Epithelial cell of prostate (primary cell): ENCODE measurements around the gene C7.

Source experiments
- DNase-seq: peaks from one replicate; pipeline ENCODE4 v3.0.0-alpha.2; 2011; ENCODE audit warnings: low read depth, low spot score
- H3K27ac ChIP-seq: fragments of 450-650 bp; 2 replicates; pipeline ENCODE4 v1.5.1; 2017; ENCODE audit warnings: mild to moderate bottlenecking

Gene C7

DNA sequence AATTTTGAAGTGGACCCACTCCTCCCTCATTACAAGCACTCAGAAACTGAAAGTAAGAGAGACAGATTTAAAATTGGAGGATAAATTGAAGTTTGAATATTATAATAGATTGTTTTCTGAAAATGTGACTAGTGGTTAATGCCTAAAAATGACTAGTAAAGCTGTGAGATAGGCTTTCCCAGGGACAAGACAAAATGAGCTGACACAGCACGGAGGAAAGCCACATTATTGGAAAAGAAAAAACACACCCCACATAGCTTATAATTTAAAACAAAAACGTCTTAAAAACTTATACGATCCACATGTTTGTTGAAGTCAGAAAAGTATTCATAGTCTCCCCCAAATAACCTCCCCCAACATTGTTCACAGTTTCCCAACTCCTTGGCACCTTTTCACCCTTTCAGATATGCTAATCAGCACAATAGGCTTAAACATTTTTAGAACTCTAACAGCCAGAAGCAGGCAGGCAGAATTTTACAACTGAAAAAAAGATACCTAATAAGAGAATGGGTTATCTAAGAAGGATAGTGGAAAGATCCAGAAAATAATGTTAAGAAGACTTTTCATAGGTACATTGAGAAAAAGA, 6.1 kb downstream of the C7 start:
- no peak for DNase-seq
- H3K27ac ChIP-seq, result no peak overlapping the region

DNA sequence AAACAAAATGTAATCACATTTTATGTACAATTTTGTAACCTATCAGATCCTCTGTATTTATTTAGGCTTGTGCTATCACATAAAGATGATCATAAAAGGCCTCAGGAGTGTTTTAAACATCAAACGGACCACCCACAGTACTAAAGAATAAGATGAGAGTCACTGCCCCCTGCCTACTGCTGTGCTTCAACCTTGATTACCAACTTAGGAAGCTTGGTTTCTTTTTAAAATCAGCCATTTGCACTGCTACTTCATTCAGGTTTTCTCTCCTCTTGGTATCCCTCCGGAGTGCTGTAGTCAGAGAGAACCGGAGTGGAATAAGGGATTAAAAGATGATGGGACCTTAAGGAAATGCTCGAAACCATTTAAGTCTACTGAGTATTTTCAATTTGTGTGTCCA, 6.9 kb downstream of the C7 start:
- H3K27ac ChIP-seq, result no peak overlapping the region
- no peak for DNase-seq

DNA sequence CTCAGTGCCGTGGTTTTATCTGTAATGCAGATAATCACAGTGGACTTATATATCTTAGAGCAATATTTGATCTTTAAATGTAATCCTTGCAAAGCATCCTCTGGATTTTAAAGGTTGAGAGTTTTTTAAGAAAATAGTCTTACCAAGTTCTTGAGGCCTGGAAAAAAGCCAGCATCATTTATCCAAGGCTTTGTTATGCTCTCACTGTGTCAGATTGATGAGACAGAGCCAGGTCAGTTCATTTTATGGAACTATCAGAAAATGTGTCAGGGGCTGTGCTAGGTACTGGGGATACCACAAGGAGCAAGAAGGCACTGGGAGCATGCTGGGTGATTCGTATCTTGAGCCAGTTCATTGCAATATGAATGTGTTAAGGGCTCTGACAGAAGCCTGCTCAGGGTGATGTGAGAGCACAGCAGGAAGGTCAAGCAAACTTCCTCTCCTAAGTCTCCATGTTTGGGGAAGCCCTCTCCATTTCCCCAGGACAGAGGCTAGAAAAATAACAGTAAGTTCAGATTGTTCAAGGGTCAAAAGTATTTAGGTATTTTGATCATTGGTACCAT, 19.7 kb downstream of the C7 start:
- DNase-seq, result no peak

DNA sequence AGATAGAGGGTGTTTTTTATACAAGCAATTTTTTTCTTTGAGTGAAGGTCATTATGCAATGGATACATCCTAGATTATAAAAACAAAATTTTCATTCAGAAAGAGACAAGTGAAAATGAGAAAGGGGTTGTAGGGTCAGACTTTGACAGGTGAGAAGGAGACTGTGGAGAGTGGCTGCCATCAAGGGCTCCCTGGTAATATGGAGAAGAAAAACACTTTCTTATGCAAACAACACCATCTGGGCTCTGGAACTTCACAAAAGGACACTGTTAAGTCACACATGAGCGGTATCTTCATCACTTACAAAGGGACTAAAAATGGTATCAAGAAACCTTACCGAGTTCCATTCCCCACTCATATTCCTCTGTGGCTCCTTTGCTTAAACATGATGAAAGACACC, 23.5 kb downstream of the C7 start:
- H3K27ac ChIP-seq, result no peak overlapping the region
- DNase-seq, result no peak

More for the DNA sequence above, 19.7 kb downstream of the C7 start:
- no peak overlapping the region for H3K27ac ChIP-seq

GRCh38 chr5:40937075-40937474, 27.8 kb downstream of the C7 start:
- H3K27ac ChIP-seq, result no peak overlapping the region
- DNase-seq, result no peak

DNA sequence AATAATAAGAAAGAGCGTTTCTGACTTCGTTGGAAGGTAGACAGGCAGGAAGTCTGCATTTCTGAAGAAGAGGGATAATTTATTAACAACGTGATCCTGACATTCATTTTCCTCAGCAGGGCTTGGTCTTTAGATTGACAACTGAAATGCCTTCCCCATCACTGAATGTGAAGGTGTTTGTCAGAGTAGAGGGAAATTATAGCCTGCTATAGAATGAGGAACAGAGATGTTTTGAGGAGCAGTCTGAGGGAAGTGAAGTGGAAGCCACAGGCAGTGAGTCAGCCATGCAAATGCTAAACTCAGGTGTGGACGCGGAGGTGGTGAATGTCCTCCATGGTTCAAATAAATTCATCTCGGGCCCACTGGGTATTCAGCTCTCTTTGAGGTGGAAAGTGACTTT, 30.5 kb downstream of the C7 start:
- no peak for DNase-seq

DNA sequence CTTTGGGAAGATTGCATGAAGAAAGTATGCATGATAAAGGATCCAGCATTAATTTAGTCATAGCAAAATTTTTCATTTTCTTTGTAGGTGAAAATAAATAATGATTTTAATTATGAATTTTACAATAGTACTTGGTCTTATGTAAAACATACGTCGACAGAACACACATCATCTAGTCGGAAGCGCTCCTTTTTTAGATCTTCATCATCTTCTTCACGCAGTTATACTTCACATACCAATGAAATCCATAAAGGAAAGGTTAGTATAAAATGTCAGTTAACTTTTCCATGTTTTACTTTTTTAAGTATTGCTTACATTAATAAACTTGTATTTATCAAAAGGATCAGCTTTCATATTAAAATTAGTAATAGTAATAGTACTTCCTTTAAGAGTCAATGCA, 35.8 kb downstream of the C7 start:
- DNase-seq, result no peak
- H3K27ac ChIP-seq, result no peak overlapping the region

More for the DNA sequence above, 30.5 kb downstream of the C7 start:
- H3K27ac ChIP-seq, result no peak overlapping the region

DNA sequence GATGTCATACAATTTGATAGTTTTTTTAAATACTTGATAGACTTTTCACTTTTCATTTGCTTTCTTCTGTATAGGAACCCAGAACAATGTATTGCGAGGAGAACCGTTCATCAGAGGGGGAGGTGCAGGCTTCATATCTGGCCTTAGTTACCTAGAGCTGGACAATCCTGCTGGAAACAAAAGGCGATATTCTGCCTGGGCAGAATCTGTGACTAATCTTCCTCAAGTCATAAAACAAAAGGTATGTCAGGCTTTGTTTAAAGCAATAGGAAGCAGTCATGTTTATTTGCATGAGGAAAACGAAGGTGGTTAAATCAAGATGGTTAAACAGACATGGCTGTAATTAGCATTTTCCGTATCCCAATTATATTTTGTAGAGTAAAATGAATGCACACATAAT, 46.0 kb downstream of the C7 start:
- no peak overlapping the region for H3K27ac ChIP-seq
- DNase-seq, result peak; percentile 10

DNA sequence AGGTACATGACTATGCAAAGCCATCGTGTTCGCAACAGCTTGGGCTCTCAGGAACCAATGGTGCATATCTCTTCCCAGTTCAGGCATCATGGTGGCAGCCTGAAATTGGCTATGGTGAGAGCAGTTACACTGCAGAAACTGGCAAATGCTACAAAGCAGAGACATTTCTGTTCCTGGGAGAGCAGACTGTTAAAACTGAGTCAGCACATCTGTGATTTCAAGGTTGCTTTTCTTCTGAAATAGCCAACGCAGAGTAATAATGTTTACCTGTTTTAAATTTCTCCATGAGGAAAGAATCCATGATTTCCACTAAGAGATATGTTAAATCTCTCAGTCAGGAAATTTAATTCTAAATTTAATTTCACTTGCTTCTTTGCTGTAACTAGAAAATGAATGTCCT, 47.8 kb downstream of the C7 start:
- H3K27ac ChIP-seq, result no peak overlapping the region
- no peak for DNase-seq

- DNase-seq, result no peak
- no peak overlapping the region for H3K27ac ChIP-seq
These were observed 49.5 kb downstream of the C7 start for GRCh38 chr5:40958811-40959210.

- no peak for DNase-seq
- H3K27ac ChIP-seq, result no peak overlapping the region
These were observed 50.7 kb downstream of the C7 start for GRCh38 chr5:40960037-40960436.

DNA sequence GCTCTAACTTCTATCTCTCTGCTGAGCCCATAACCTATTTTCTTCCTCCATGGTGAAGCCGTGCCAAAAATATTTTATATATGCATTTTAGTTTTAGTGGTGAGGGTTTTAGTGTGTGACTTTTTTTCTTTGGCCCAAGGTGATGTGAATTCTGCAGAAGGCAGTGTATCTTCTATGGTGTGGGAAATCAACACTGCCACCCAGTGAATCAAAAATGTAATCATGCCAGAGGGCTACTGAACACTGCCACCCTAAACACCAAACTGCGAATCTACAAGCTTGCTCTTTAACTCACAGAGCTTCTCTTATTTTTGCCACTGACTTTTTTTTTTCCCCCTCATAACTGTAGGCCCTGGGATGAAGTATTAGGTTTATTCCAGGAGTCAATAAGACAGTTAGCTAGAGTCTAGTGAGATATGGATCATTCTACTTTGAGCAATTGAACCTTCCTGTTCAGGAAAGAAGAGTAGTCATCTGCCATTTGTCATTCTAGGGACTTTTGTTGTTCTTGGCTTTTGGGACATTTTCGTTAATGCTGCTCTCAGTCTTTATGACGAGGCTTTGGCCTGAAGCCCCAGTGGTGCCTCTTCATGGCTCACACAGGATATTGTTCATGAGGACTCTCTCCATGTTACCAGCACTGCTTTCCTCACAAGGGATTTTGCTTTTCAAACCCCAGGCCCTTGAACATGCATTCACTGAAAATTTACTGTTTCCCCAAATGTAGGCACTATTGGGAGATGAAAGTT, 53.1 kb downstream of the C7 start:
- H3K27ac ChIP-seq, result no peak overlapping the region
- no peak for DNase-seq

GRCh38 chr5:40972434-40972833, 63.1 kb downstream of the C7 start:
- DNase-seq, result no peak
- H3K27ac ChIP-seq, result no peak overlapping the region

- no peak for DNase-seq
- no peak overlapping the region for H3K27ac ChIP-seq
These were observed 64.2 kb downstream of the C7 start for GRCh38 chr5:40973364-40974004.

DNA sequence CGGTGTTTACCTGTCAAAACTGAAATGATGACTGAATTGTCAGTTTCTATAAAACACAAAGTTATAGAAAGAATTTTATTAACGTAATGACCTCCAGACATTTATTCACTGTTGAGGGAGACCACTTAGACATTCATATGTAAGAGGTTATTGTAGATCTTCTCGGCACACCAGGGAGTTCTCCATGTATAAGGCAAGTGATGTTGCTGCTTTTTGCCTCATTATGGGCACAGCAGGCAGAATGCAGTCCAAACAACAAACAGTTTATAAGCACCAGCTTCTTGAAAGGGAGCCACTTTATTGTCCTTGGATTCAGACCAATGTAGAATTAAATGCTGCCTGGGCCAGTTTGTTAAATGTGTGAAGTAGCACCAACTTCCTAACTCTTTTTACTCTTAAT, 66.7 kb downstream of the C7 start:
- no peak overlapping the region for H3K27ac ChIP-seq
- DNase-seq, result no peak

DNA sequence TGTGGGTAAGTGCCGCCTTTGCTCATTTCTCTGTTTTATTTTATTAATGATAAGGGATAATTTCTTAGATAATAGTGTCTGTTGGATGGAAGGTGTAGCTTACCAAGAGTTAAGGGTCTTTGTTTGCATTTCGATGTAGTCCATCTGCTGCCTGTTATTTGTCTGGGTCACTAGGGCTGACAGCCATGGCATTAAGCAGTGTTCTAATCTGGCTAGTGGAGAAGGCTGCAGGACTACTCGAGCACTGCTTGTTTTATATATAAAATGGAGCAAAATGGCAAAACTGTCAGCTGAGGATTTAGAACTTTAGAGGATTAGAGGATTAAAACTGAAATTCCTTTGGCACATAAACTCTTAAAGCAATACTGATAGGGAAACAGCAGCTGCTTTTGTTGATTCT, 67.5 kb downstream of the C7 start:
- DNase-seq, result no peak
- no peak overlapping the region for H3K27ac ChIP-seq

DNA sequence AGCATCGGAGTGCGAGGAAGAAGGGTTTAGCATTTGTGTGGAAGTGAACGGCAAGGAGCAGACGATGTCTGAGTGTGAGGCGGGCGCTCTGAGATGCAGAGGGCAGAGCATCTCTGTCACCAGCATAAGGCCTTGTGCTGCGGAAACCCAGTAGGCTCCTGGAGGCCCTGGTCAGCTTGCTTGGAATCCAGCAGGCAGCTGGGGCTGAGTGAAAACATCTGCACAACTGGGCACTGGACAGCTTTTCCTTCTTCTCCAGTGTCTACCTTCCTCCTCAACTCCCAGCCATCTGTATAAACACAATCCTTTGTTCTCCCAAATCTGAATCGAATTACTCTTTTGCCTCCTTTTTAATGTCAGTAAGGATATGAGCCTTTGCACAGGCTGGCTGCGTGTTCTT, 72.1 kb downstream of the C7 start:
- no peak for DNase-seq

GRCh38 chr5:40983781-40984180, 74.5 kb downstream of the C7 start:
- peak overlapping the region; percentile 92 for H3K27ac ChIP-seq
- DNase-seq, result peak; percentile 34

More for the DNA sequence above, 72.1 kb downstream of the C7 start:
- no peak overlapping the region for H3K27ac ChIP-seq

GRCh38 chr5:40984884-40985283, 75.6 kb downstream of the C7 start:
- peak overlapping the region; percentile 92 for H3K27ac ChIP-seq
- DNase-seq, result no peak

- DNase-seq, result no peak
- H3K27ac ChIP-seq, result peak overlapping the region; percentile 92
These were observed 76.2 kb downstream of the C7 start for GRCh38 chr5:40985501-40985900.

DNA sequence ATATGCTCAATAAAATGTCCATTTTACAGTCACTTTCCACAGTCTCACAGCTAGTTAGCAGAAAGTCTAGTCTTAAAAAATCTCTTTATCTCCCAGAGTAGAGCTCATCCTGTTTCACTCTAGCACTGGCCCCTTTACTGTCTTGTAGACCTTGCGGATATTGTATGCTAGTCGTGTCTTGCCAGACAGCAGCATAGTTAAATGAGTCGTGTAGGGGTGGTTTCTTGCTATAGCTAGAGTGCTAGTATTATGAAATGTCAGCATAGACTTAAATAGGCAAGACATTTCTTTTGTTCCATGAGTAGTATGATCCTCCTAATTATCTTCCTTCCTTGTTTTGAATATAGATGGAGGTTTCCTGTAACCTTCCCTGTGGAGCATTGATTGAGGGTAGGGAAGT, 77.4 kb downstream of the C7 start:
- DNase-seq, result no peak
- peak overlapping the region; percentile 92 for H3K27ac ChIP-seq
